T-helper 1 cell (primary cell): ENCODE measurements around the gene MAP4K5.
"Not testable (repeated sequence)": the region's sequence is repeated elsewhere in the genome, so short reads cannot be mapped to it uniquely, and the experiment has no call there.

Source experiments
- DNase-seq, 5 donors: peaks; one replicate each; pipeline ENCODE4 v3.0.0-alpha.2; 2012 to 2020
- total RNA-seq, 4 donors: gene quantifications; one replicate each; lab custom pipeline; 2026; lab: John Stamatoyannopoulos, UW

Gene MAP4K5
- 35.9 to 55.8 (median 51.0) reads per million in 4 donors for total RNA-seq

GRCh38 chr14:50532502-50533240 lies at the start of gene MAP4K5:
Gene MAP4K5 (minus strand): TSS chr14:50532569. CDS start chr14:50532049, 520 bp downstream.
- DNase-seq = peak; percentile 75 to 89 (median 85)

GRCh38 chr14:50578433-50578832 lies 46.1 kb upstream of the MAP4K5 start:
- DNase-seq = no peak

GRCh38 chr14:50577982-50578381 lies 45.6 kb upstream of the MAP4K5 start:
- no peak for DNase-seq

- DNase-seq = no peak
These were observed 43.4 kb upstream of the MAP4K5 start for GRCh38 chr14:50575769-50576168.

- no peak for DNase-seq
These were observed 41.5 kb upstream of the MAP4K5 start for GRCh38 chr14:50573862-50574261.

GRCh38 chr14:50569714-50570274 lies 37.4 kb upstream of the MAP4K5 start:
- DNase-seq = no peak

- DNase-seq = no peak
These were observed 30.5 kb upstream of the MAP4K5 start for GRCh38 chr14:50562841-50563240.

- peak in 4 of 5 donors; percentile 5 to 14 (median 12) for DNase-seq
These were observed 28.5 kb upstream of the MAP4K5 start for GRCh38 chr14:50560931-50561285.

- DNase-seq = peak in 3 of 5 donors; percentile 12 to 50 (median 13)
These were observed 27.9 kb upstream of the MAP4K5 start, which contains the start of gene ATL1 for GRCh38 chr14:50559990-50560930. Gene ATL1 (plus strand): TSS chr14:50560145. CDS start chr14:50560266, 121 bp downstream.

- not testable (repeated sequence) for DNase-seq
These were observed 20.4 kb upstream of the MAP4K5 start for GRCh38 chr14:50552796-50553195.

GRCh38 chr14:50551877-50552276 lies 19.5 kb upstream of the MAP4K5 start:
- no peak for DNase-seq

GRCh38 chr14:50550294-50550693 lies 17.9 kb upstream of the MAP4K5 start:
- no peak for DNase-seq

GRCh38 chr14:50545618-50546017 lies 13.2 kb upstream of the MAP4K5 start:
- DNase-seq = no peak

GRCh38 chr14:50544911-50545310 lies 12.5 kb upstream of the MAP4K5 start:
- no peak for DNase-seq

GRCh38 chr14:50542941-50543418 lies 10.6 kb upstream of the MAP4K5 start:
- DNase-seq = peak in 2 of 5 donors; percentile 26 to 49

GRCh38 chr14:50541159-50541567 lies 8.8 kb upstream of the MAP4K5 start:
- no peak for DNase-seq

GRCh38 chr14:50539051-50539450 lies 6.7 kb upstream of the MAP4K5 start:
- DNase-seq = no peak

GRCh38 chr14:50538034-50538433 lies 5.7 kb upstream of the MAP4K5 start:
- DNase-seq = not testable (repeated sequence)

- no peak for DNase-seq
These were observed 2.6 kb upstream of the MAP4K5 start for GRCh38 chr14:50534997-50535396.

- no peak for DNase-seq
These were observed 2.0 kb upstream of the MAP4K5 start for GRCh38 chr14:50534416-50534815.

- no peak for DNase-seq
These were observed 1.4 kb upstream of the MAP4K5 start for GRCh38 chr14:50533806-50534205.

- DNase-seq = no peak
These were observed 904 bp upstream of the MAP4K5 start for GRCh38 chr14:50533241-50533705.
